ENCODE results near the gene TSPAN5. TPM values are rescaled to one million over a fixed set of nuclear protein-coding genes. Genes with fewer than 3 reads are reported as not detected.

Gene TSPAN5
- total and polyA plus RNA-seq, 9 of the 15 experiments (the other 6 are each of a cell fraction or from before 2014, with no cell fraction given), result 0.58 to 6.6 (median 0.73) TPM

DNA sequence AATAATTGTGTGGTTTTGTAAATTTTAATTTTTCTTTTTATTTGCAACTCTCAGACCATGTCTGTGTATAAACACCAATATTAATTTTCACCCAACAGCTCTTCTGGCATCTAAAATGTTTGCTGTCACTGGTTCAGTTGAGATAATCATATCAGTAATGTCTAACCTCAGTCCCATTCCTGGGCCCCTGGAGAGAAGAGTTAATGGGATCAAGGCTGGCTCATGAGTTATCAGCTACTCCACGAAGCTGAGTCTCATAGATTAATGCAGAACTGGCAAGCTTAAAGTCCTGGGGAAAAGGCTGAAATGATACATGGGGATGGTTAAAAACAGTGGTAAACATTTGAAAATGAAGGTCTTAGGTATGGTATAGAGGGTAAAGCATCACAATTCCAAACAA lies 28.4 kb upstream of the TSPAN5 start (continued):
- no peak for TF ChIP-seq CBX3 (IDR thresholded peaks at IDR 0.05; ENCODE audit: borderline replicate concordance in 1 of 2, low read length in 2 of 2)
- peak; percentile 60 for TF ChIP-seq MEIS2 (IDR thresholded peaks at IDR 0.05; ENCODE audit: partially characterized antibody)
- no peak for TF ChIP-seq ARID2 (IDR thresholded peaks at IDR 0.05)
- no peak for TF ChIP-seq ZKSCAN3 (CRISPR knock-in tag; IDR thresholded peaks at IDR 0.05)
- TF ChIP-seq SMAD4 (CRISPR knock-in tag; conservative IDR thresholded peaks at IDR 0.05), result peak; percentile 56
- peak; percentile 65; the same call in 1 of the 2 replicates for TF ChIP-seq LEF1 (IDR thresholded peaks at IDR 0.05)
- TF ChIP-seq GATAD2B (IDR thresholded peaks at IDR 0.05; ENCODE audit: borderline replicate concordance), result no peak
- TF ChIP-seq, protein P1, sequence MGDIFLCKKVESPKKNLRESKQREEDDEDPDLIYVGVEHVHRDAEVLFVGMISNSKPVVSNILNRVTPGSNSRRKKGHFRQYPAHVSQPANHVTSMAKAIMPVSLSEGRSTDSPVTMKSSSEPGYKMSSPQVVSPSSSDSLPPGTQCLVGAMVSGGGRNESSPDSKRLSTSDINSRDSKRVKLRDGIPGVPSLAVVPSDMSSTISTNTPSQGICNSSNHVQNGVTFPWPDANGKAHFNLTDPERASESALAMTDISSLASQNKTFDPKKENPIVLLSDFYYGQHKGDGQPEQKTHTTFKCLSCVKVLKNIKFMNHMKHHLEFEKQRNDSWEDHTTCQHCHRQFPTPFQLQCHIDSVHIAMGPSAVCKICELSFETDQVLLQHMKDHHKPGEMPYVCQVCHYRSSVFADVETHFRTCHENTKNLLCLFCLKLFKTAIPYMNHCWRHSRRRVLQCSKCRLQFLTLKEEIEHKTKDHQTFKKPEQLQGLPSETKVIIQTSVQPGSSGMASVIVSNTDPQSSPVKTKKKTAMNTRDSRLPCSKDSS (IDR thresholded peaks at IDR 0.05; ENCODE audit: low read depth, partially characterized antibody), result no peak
- no peak for TF ChIP-seq HSF4 (CRISPR knock-in tag; IDR thresholded peaks at IDR 0.05; ENCODE audit: borderline replicate concordance)
- no peak for TF ChIP-seq POLR3A (IDR thresholded peaks at IDR 0.05; ENCODE audit: borderline replicate concordance, extremely low read depth, insufficient read depth, insufficient read length)
- TF ChIP-seq MCM2 (IDR thresholded peaks at IDR 0.05; ENCODE audit: low read depth), result no peak
- TF ChIP-seq POLR2AphosphoS5 (IDR thresholded peaks at IDR 0.05; ENCODE audit: control insufficient read depth, insufficient read depth, low read depth, low read length), result peak; percentile 90
- TF ChIP-seq, protein P2, sequence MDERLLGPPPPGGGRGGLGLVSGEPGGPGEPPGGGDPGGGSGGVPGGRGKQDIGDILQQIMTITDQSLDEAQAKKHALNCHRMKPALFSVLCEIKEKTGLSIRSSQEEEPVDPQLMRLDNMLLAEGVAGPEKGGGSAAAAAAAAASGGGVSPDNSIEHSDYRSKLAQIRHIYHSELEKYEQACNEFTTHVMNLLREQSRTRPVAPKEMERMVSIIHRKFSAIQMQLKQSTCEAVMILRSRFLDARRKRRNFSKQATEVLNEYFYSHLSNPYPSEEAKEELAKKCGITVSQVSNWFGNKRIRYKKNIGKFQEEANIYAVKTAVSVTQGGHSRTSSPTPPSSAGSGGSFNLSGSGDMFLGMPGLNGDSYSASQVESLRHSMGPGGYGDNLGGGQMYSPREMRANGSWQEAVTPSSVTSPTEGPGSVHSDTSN (CRISPR knock-in tag; IDR thresholded peaks at IDR 0.05; ENCODE audit: low read depth), result no peak
- TF ChIP-seq, protein P2 (tag; conservative IDR thresholded peaks at IDR 0.05; ENCODE audit: low read depth), result 0 out of 2 replicates have a peak, but pooled peaks have one; percentile 24
- no peak for TF ChIP-seq BDP1 (IDR thresholded peaks at IDR 0.05; ENCODE audit: insufficient read depth, insufficient read length)
- peak; percentile 28; the same call in 1 of the 2 replicates for TF ChIP-seq RNF2 (IDR thresholded peaks at IDR 0.05)
- TF ChIP-seq, protein P3, sequence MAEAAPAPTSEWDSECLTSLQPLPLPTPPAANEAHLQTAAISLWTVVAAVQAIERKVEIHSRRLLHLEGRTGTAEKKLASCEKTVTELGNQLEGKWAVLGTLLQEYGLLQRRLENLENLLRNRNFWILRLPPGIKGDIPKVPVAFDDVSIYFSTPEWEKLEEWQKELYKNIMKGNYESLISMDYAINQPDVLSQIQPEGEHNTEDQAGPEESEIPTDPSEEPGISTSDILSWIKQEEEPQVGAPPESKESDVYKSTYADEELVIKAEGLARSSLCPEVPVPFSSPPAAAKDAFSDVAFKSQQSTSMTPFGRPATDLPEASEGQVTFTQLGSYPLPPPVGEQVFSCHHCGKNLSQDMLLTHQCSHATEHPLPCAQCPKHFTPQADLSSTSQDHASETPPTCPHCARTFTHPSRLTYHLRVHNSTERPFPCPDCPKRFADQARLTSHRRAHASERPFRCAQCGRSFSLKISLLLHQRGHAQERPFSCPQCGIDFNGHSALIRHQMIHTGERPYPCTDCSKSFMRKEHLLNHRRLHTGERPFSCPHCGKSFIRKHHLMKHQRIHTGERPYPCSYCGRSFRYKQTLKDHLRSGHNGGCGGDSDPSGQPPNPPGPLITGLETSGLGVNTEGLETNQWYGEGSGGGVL (CRISPR knock-in tag; IDR thresholded peaks at IDR 0.05), result no peak
- no peak for TF ChIP-seq EZH2 (IDR thresholded peaks at IDR 0.05; ENCODE audit: borderline replicate concordance, low read depth, low read length)
- no peak for TF ChIP-seq SNRNP70 (optimal IDR thresholded peaks at IDR 0.05; ENCODE audit: low read depth, low read length)
- TF ChIP-seq GATAD2A (IDR thresholded peaks at IDR 0.05), result no peak
- TF ChIP-seq, protein P4, sequence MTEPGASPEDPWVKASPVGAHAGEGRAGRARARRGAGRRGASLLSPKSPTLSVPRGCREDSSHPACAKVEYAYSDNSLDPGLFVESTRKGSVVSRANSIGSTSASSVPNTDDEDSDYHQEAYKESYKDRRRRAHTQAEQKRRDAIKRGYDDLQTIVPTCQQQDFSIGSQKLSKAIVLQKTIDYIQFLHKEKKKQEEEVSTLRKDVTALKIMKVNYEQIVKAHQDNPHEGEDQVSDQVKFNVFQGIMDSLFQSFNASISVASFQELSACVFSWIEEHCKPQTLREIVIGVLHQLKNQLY (CRISPR knock-in tag; conservative IDR thresholded peaks at IDR 0.05), result no peak
- no peak for TF ChIP-seq ZBTB7A (IDR thresholded peaks at IDR 0.05; ENCODE audit: borderline replicate concordance, control insufficient read depth, low read depth, low read length)

All from K562 (cell line).